ENCODE data around the gene SPAST. TPM values are rescaled to one million over a fixed set of nuclear protein-coding genes. Genes with fewer than 3 reads are reported as not detected.

SPAST gene
- total RNA-seq, 1 experiment from 2014 or later, result 37.8 TPM

GRCh38 chr2:32129086-32129485 is 65.7 kb downstream of the SPAST start:
- no peak for DNase-seq (ENCODE audit: low read depth, low spot score)
- in situ Hi-C loops (cut with HindIII; ENCODE audit: low pct_unique_long_range_greater_than_20kb, low sequenced_read_pairs) (no loop called here), intact Hi-C loops (cut with micrococcal nuclease; ENCODE audit: unreplicated experiment) (no loop called here)
- ChIA-PET POLR2A (no interaction called here), CTCF (no interaction called here)
- no peak overlapping the region for H3K27ac ChIP-seq (ENCODE audit: low read length)
- TF ChIP-seq TCF7L2 (IDR thresholded peaks at IDR 0.05; ENCODE audit: low read depth, low read length) (no peak), SIN3A (IDR thresholded peaks at IDR 0.05; ENCODE audit: borderline replicate concordance, insufficient read depth, low read depth, low read length) (no peak), POLR2AphosphoS5 (IDR thresholded peaks at IDR 0.05; ENCODE audit: low read depth, low read length) (no peak)
- TF ChIP-seq, protein P1, sequence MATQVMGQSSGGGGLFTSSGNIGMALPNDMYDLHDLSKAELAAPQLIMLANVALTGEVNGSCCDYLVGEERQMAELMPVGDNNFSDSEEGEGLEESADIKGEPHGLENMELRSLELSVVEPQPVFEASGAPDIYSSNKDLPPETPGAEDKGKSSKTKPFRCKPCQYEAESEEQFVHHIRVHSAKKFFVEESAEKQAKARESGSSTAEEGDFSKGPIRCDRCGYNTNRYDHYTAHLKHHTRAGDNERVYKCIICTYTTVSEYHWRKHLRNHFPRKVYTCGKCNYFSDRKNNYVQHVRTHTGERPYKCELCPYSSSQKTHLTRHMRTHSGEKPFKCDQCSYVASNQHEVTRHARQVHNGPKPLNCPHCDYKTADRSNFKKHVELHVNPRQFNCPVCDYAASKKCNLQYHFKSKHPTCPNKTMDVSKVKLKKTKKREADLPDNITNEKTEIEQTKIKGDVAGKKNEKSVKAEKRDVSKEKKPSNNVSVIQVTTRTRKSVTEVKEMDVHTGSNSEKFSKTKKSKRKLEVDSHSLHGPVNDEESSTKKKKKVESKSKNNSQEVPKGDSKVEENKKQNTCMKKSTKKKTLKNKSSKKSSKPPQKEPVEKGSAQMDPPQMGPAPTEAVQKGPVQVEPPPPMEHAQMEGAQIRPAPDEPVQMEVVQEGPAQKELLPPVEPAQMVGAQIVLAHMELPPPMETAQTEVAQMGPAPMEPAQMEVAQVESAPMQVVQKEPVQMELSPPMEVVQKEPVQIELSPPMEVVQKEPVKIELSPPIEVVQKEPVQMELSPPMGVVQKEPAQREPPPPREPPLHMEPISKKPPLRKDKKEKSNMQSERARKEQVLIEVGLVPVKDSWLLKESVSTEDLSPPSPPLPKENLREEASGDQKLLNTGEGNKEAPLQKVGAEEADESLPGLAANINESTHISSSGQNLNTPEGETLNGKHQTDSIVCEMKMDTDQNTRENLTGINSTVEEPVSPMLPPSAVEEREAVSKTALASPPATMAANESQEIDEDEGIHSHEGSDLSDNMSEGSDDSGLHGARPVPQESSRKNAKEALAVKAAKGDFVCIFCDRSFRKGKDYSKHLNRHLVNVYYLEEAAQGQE (IDR thresholded peaks at IDR 0.05; ENCODE audit: insufficient read depth in 1 of 2, low read depth in 2 of 2, low read length in 1 of 2), result no peak
- TF ChIP-seq, protein P2, sequence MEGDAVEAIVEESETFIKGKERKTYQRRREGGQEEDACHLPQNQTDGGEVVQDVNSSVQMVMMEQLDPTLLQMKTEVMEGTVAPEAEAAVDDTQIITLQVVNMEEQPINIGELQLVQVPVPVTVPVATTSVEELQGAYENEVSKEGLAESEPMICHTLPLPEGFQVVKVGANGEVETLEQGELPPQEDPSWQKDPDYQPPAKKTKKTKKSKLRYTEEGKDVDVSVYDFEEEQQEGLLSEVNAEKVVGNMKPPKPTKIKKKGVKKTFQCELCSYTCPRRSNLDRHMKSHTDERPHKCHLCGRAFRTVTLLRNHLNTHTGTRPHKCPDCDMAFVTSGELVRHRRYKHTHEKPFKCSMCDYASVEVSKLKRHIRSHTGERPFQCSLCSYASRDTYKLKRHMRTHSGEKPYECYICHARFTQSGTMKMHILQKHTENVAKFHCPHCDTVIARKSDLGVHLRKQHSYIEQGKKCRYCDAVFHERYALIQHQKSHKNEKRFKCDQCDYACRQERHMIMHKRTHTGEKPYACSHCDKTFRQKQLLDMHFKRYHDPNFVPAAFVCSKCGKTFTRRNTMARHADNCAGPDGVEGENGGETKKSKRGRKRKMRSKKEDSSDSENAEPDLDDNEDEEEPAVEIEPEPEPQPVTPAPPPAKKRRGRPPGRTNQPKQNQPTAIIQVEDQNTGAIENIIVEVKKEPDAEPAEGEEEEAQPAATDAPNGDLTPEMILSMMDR (IDR thresholded peaks at IDR 0.05), result no peak
- H3K36me3 ChIP-seq (ENCODE audit: control insufficient read depth, insufficient read depth, low read length), result no peaks in the 10 kb centered on the region
- no peaks in the 10 kb centered on the region for H3K4me1 ChIP-seq (ENCODE audit: control insufficient read depth, insufficient read depth, low read length)
- H3K9me3 ChIP-seq (ENCODE audit: control insufficient read depth, insufficient read depth, low read depth, low read length), result no peaks in the 10 kb centered on the region
- no peak overlapping the region for H3K4me3 ChIP-seq (ENCODE audit: low read depth in 2 of 2, low read length in 2 of 2)
- no TSS peak for BruUV-seq (replicated peaks)
- H3K27me3 ChIP-seq (ENCODE audit: control insufficient read depth, insufficient read depth, low read length), result no peaks in the 10 kb centered on the region
- ATAC-seq, result no peak

GRCh38 chr2:32135409-32135808 is 72.1 kb downstream of the SPAST start:
- in situ Hi-C loops (cut with HindIII; ENCODE audit: low pct_unique_long_range_greater_than_20kb, low sequenced_read_pairs), result no loop called here
- Histone ChIP-seq H3K27me3 (ENCODE audit: control insufficient read depth, insufficient read depth, low read length) (no peaks in the 10 kb centered on the region), H3K4me3 (ENCODE audit: low read depth in 2 of 2, low read length in 2 of 2) (no peak overlapping the region), H3K4me1 (ENCODE audit: control insufficient read depth, insufficient read depth, low read length) (no peaks in the 10 kb centered on the region), H3K27ac (ENCODE audit: low read length) (no peak overlapping the region), H3K36me3 (ENCODE audit: control insufficient read depth, insufficient read depth, low read length) (no peaks in the 10 kb centered on the region), H3K9me3 (ENCODE audit: control insufficient read depth, insufficient read depth, low read depth, low read length) (no peaks in the 10 kb centered on the region)
- CTCF ChIA-PET, result no interaction called here
- TF ChIP-seq TCF7L2 (IDR thresholded peaks at IDR 0.05; ENCODE audit: low read depth, low read length) (no peak), SIN3A (IDR thresholded peaks at IDR 0.05; ENCODE audit: borderline replicate concordance, insufficient read depth, low read depth, low read length) (no peak), POLR2AphosphoS5 (IDR thresholded peaks at IDR 0.05; ENCODE audit: low read depth, low read length) (no peak)
- TF ChIP-seq, protein P1 (IDR thresholded peaks at IDR 0.05; ENCODE audit: insufficient read depth in 1 of 2, low read depth in 2 of 2, low read length in 1 of 2), result no peak
- TF ChIP-seq, protein P2 (IDR thresholded peaks at IDR 0.05), result no peak; the same call in 1 of the 2 replicates
- POLR2A ChIA-PET, result no interaction called here
- peak; percentile 27 for DNase-seq (ENCODE audit: low read depth, low spot score)
- peak; percentile 84 for ATAC-seq
- BruUV-seq (replicated peaks), result no TSS peak
- intact Hi-C loops (cut with micrococcal nuclease; ENCODE audit: unreplicated experiment), result no loop called here

All from Panc1 (cell line).